A549 (cell line): ENCODE results near the gene PKD1.

Experiments used
- CTCF ChIP-seq: fragments of >200 bp; sonication (Bioruptor Twin); formaldehyde crosslinking; IDR thresholded peaks from 3 replicates; pipeline ENCODE4 v1.5.1; 2016
- RCOR1 ChIP-seq: fragments of 150-350 bp; IDR thresholded peaks from 2 replicates; pipeline ENCODE4 v1.6.1; 2014; ENCODE audit warnings: antibody characterized with exemption, low read length, low read depth

GRCh38 chr16:2082983-2083364 lies 52.7 kb downstream of the PKD1 start:
- TF ChIP-seq RCOR1 (no peak), CTCF (no peak)
